Right atrium auricular region (tissue), 2 donors: ENCODE measurements around the gene JOSD1. TPM values are rescaled to one million over a fixed set of nuclear protein-coding genes. Genes with fewer than 3 reads are reported as not detected.

Source experiments
- DNase-seq: peaks from one replicate; pipeline ENCODE4 v3.0.0-alpha.2; 2019; ENCODE audit warnings: low spot score
- H3K27ac ChIP-seq, 2 donors: fragments of 200-600 bp; sonication (generic); 1 replicate in 1 of 2; 2 replicates in 1 of 2; pipeline ENCODE4 v1.5.1; 2016 to 2019
- H3K27me3 ChIP-seq, 2 donors: fragments of 200-600 bp; sonication (generic); one replicate each; pipeline versions ENCODE4 v1.5.1 to v1.6.0; 2017 to 2019
- H3K36me3 ChIP-seq: fragments of 200-600 bp; sonication (generic); one replicate; pipeline ENCODE4 v1.5.1; 2016
- H3K4me1 ChIP-seq, 2 donors: fragments of 200-600 bp; sonication (generic); one replicate each; pipeline versions ENCODE4 v1.5.1 to v1.6.0; 2017 to 2019
- H3K4me3 ChIP-seq, 2 donors: fragments of 200-600 bp; sonication (generic); 1 replicate in 1 of 2; 2 replicates in 1 of 2; pipeline ENCODE4 v1.5.1; 2017 to 2019; ENCODE audit warnings: mild to moderate bottlenecking in 1 of 2, moderate library complexity in 1 of 2
- H3K9me3 ChIP-seq, 2 donors: fragments of 200-600 bp; sonication (generic); one replicate each; pipeline ENCODE4 v1.5.1; 2019
- CTCF ChIP-seq, 2 donors: fragments of 200-600 bp; sonication (generic); IDR thresholded peaks; one replicate each; pipeline ENCODE4 v1.5.1; 2019; ENCODE audit warnings: antibody characterized with exemption in 2 of 2
- total RNA-seq, 2 donors: library from RNA; depleted of rRNA; stranded (reverse); fragments of >200 nt; gene quantifications; one replicate each; pipeline ENCODE4 v1.1.0, GENCODE V29; 2016

JOSD1 gene
- total RNA-seq, 2 donors from 2014 or later = 20.0 to 37.3 TPM

GRCh38 chr22:38727123-38727522 lies 26.4 kb upstream of the JOSD1 start:
- no peak for TF ChIP-seq CTCF (IDR thresholded peaks at IDR 0.05)
- no peaks in the 10 kb centered on the region for H3K9me3 ChIP-seq
- peaks cover 0 to 6% of the 10 kb centered on the region in 2 donors for H3K4me1 ChIP-seq
- no peak overlapping the region for H3K4me3 ChIP-seq
- no peak for DNase-seq
- H3K27ac ChIP-seq = no peak overlapping the region
- peaks cover 97% of the 10 kb centered on the region for H3K36me3 ChIP-seq
- H3K27me3 ChIP-seq = no peaks in the 10 kb centered on the region

DNA sequence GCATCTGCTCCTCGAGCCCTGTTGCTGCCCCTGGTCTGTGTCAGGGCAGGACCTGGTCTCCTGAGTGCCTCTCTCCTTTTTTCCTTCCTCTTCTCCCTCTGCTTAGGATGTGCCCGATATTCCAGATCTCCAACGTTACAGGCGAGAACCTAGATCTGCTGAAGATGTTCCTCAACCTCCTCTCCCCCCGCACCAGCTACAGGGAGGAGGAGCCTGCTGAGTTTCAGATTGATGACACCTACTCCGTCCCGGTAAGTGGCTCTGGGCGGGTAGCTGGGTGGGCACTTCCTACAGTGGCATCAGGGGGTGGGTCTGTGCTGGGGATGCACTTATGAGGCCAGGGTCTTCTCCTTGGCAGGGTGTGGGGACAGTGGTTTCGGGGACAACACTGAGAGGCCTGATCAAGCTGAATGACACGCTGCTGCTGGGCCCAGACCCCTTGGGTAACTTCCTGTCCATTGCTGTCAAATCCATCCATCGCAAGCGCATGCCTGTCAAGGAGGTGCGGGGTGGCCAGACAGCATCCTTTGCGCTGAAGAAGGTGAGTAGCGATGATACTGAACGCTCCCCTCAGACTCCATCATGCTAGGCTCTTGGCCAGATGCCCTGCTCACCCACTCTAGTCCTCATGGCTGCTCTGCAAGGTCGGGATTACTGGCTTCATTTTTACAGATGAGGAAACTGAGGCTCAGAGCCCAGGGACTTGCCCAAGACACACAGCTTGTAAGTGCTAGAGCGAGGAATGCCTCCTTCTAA lies 25.3 kb upstream of the JOSD1 start:
- Histone ChIP-seq H3K4me1 (no peaks in the 10 kb centered on the region), H3K36me3 (peaks cover 97% of the 10 kb centered on the region), H3K4me3 (no peak overlapping the region), H3K27me3 (no peaks in the 10 kb centered on the region), H3K9me3 (no peaks in the 10 kb centered on the region), H3K27ac (no peak overlapping the region)
- no peak for DNase-seq
- no peak for TF ChIP-seq CTCF (IDR thresholded peaks at IDR 0.05)

GRCh38 chr22:38724926-38725571 lies 24.3 kb upstream of the JOSD1 start:
- H3K9me3 ChIP-seq = no peaks in the 10 kb centered on the region
- no peak overlapping the region for H3K4me3 ChIP-seq
- no peak overlapping the region for H3K27ac ChIP-seq
- peaks cover 97% of the 10 kb centered on the region for H3K36me3 ChIP-seq
- H3K4me1 ChIP-seq = no peaks in the 10 kb centered on the region
- no peak for DNase-seq
- H3K27me3 ChIP-seq = no peaks in the 10 kb centered on the region
- peak in 1 of 2 donors; percentile 31 for TF ChIP-seq CTCF (IDR thresholded peaks at IDR 0.05)

GRCh38 chr22:38724176-38724575 lies 23.4 kb upstream of the JOSD1 start:
- H3K27me3 ChIP-seq = no peaks in the 10 kb centered on the region
- no peak for TF ChIP-seq CTCF (IDR thresholded peaks at IDR 0.05)
- H3K4me3 ChIP-seq = no peak overlapping the region
- no peak overlapping the region for H3K27ac ChIP-seq
- no peaks in the 10 kb centered on the region for H3K4me1 ChIP-seq
- H3K9me3 ChIP-seq = no peaks in the 10 kb centered on the region
- peaks cover 88% of the 10 kb centered on the region for H3K36me3 ChIP-seq
- DNase-seq = no peak

DNA sequence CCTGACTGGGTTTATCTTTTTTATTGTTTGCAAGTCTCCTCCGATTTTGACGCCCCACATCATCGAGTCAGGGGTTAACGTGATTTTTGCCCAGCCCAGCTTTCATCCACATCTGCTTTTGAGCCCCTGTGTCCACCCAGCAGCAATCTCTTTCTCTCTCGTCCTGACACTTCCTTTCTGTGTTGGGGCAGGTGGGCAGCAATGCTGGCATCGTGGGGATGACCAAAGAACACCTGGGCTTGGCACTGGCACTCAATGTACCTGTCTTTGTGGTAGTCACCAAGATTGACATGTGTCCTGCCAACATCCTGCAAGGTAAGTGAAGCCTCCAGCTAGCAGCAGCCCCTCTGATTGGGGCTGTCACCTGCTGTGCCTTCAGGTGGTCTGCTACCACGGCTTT lies 20.8 kb upstream of the JOSD1 start:
- Histone ChIP-seq H3K27me3 (no peaks in the 10 kb centered on the region), H3K36me3 (peaks cover 71% of the 10 kb centered on the region), H3K9me3 (no peaks in the 10 kb centered on the region), H3K4me3 (no peak overlapping the region), H3K4me1 (peaks cover 0 to 12% of the 10 kb centered on the region in 2 donors), H3K27ac (no peak overlapping the region)
- DNase-seq = no peak
- no peak for TF ChIP-seq CTCF (IDR thresholded peaks at IDR 0.05)
